HG03060 (cell line): ENCODE data around the gene TEX264.
"Not testable (repeated sequence)": the region's sequence is repeated elsewhere in the genome, so short reads cannot be mapped to it uniquely, and the experiment has no call there.

ENCODE experiments used
- ATAC-seq: cut with Tn5 transposase; IDR thresholded peaks from one replicate; pipeline ENCODE4 v1.9.1; 2021; ENCODE audit warnings: low read depth, moderate number of reproducible peaks; ENCODE audit not compliant: unreplicated experiment

The TEX264 gene

DNA sequence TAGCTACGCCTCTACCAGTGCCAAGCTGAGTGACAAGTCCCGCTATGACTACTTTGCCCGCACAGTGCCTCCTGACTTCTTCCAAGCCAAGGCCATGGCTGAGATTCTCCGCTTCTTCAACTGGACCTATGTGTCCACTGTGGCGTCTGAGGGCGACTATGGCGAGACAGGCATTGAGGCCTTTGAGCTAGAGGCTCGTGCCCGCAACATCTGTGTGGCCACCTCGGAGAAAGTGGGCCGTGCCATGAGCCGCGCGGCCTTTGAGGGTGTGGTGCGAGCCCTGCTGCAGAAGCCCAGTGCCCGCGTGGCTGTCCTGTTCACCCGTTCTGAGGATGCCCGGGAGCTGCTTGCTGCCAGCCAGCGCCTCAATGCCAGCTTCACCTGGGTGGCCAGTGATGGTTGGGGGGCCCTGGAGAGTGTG is 41.5 kb downstream of the TEX264 start:
- ATAC-seq = no peak

DNA sequence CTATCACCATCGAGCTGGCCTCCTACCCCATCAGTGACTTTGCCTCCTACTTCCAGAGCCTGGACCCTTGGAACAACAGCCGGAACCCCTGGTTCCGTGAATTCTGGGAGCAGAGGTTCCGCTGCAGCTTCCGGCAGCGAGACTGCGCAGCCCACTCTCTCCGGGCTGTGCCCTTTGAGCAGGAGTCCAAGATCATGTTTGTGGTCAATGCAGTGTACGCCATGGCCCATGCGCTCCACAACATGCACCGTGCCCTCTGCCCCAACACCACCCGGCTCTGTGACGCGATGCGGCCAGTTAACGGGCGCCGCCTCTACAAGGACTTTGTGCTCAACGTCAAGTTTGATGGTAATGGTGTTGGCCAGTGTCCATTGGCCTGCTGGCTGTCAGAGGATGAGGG is 41.9 kb downstream of the TEX264 start:
- no peak for ATAC-seq

DNA sequence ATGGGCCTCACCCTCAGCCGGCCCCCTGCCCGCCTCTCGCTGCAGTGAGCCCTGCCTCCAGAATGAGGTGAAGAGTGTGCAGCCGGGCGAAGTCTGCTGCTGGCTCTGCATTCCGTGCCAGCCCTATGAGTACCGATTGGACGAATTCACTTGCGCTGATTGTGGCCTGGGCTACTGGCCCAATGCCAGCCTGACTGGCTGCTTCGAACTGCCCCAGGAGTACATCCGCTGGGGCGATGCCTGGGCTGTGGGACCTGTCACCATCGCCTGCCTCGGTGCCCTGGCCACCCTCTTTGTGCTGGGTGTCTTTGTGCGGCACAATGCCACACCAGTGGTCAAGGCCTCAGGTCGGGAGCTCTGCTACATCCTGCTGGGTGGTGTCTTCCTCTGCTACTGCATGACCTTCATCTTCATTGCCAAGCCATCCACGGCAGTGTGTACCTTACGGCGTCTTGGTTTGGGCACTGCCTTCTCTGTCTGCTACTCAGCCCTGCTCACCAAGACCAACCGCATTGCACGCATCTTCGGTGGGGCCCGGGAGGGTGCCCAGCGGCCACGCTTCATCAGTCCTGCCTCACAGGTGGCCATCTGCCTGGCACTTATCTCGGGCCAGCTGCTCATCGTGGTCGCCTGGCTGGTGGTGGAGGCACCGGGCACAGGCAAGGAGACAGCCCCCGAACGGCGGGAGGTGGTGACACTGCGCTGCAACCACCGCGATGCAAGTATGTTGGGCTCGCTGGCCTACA is 44.4 kb downstream of the TEX264 start:
- no peak for ATAC-seq

DNA sequence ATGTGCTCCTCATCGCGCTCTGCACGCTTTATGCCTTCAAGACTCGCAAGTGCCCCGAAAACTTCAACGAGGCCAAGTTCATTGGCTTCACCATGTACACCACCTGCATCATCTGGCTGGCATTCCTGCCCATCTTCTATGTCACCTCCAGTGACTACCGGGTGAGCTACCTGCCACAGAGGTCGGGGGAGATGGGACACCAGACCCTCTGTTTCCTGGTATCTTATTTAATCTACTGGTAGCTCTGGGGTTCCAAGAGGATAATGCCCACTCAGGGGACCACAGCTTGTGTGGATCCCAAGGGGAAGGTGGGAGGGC is 44.9 kb downstream of the TEX264 start:
- no peak for ATAC-seq

DNA sequence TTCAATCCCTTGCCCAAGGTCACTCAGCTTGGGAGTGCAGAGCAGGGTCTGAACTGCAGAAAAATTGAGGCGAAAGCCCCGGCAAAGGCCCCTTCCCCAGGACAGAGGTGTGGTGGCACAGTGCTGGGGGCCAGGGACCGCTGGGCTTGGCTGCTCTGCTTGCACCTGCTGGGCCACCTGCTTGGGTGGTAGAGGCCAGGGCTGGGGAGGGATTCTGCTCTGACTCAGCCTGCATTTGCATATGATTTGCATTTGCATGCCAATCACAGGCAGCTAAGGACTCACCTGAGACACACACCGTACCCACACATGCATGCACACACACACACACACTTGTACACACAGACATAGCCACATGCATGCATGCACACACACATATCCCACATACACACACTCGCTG is 45.8 kb downstream of the TEX264 start:
- ATAC-seq = no peak

DNA sequence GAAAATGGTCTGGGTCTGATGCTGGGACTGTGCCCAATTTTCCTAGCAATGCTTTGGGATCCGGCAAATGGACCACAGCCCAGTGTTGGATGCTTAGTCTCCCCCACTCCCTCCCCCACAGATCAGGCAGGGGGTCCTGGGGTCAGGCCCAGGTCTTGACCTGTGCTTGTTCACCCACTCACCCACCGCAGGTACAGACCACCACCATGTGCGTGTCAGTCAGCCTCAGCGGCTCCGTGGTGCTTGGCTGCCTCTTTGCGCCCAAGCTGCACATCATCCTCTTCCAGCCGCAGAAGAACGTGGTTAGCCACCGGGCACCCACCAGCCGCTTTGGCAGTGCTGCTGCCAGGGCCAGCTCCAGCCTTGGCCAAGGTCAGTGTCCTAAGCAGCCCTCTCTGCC is 46.4 kb downstream of the TEX264 start:
- ATAC-seq = no peak

DNA sequence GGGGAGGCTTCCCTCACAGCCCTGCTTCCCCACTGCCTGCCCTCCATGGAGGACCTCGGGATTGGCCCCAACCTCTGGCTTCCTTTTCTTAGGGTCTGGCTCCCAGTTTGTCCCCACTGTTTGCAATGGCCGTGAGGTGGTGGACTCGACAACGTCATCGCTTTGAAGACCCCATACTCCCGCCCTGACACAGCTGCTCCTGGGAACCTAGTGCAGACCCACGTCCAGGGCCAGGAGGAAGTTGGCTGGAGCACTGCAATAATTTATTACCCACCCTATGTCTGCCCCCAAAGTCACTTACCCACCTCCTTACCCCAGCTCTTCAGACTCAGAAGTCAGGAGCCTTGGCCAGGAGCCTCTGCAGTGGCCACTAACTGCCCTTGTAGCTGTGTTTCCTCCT is 46.9 kb downstream of the TEX264 start:
- no peak for ATAC-seq

DNA sequence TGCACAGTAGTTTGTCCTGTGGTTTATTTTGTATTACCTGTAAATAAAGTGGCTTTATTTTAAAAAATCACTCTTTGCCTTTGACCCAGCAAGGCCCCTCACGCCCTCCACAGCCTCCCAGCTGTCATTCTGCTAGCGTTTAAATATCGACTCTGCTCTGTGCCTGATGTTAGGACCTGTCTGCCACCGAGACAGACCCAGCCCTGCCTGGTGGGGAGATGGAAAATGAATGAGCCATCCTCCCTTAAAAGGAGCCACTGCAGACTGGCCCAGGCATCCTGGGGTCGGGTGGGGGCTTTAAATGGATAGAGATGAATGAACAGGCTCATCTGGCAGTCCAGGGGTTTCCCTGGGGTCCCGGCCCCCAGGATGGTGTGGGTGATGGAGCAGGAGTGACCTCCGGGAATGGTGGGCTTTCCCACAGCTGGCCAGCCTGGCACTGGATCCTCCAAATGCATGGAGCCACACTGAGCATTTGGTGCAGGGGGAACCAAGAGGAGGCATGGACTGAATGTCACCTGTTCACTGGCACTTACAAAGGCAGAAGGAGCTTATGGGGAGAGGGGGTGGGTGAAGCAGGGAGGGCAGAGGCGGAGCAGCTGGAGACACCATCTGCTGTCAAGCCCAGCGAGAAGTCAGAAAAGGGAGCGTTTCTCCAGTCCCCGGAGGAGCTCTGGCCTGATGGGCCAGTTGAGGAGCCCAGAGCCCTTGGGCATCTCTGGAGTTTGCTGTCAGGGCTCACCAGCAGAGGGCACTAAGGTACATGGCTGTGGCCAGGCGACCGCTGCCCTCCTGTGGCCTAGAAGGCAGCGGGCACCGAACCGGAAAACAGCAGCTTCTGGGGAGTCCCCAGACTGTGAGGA is 47.7 kb downstream of the TEX264 start:
- ATAC-seq = no peak

DNA sequence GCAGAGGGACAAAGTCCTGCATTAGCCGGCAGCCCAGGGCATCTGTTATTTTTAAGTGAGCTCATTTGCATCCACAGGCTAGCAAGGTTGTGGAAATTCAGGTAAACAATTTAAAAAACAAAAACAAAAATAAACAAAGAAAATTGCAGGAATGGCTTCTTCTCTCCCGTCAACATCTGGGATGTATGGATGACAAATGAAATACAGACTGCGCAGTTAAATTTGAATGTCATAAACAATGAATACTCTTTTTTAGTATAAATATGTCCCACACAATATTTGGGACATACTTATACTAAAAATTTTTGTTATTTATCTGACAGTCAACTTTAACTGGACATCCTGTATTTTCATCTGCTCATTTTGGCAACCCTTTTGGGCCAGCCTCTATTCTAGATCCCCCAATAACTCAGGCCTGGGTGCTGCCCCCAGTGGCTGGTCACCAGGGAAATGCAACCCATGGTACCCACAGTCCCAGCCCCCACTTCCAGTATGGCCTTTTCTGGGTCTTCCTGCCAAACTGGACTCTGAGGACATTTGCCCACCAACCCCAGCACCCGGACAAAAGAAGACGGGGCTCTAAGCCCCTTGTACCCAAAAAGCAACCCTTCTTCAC is 48.5 kb downstream of the TEX264 start:
- ATAC-seq = no peak

DNA sequence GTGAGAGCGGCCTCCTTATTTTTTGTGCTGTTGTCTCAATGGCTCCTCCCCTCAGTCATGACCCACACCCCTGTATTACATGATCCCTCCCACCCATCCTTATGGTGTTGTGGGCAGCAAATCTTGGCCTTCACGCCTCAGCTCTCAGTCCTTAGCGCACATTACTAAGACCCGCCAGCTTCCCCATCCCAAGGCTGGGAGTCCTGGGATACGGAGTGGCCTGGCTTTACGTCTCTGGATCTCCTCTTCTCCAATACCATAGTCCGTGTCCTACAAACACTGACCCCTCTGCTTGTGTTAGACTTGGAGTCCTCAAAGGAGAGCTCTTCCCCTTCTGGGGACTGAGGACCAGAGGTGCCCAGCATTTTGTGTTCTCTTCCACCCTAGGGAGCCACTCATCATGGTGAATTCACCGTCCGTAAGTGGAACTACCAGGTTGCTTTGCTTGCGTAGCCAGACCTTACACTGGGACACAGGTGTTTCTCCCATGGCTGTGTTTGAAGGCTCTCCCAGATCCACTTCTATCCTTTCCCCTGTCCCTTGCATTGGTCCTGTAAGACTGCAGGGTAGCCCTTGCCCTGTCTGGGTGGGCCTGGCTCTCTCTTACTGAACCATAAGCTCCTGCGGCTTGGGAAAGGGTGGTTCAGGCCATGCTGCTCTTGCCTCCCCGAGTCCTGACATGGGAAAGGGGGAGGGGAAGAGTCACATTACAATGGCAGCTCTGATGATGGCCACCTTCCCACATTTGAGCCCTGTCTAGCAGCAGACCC is 49.4 kb downstream of the TEX264 start:
- no peak for ATAC-seq

DNA sequence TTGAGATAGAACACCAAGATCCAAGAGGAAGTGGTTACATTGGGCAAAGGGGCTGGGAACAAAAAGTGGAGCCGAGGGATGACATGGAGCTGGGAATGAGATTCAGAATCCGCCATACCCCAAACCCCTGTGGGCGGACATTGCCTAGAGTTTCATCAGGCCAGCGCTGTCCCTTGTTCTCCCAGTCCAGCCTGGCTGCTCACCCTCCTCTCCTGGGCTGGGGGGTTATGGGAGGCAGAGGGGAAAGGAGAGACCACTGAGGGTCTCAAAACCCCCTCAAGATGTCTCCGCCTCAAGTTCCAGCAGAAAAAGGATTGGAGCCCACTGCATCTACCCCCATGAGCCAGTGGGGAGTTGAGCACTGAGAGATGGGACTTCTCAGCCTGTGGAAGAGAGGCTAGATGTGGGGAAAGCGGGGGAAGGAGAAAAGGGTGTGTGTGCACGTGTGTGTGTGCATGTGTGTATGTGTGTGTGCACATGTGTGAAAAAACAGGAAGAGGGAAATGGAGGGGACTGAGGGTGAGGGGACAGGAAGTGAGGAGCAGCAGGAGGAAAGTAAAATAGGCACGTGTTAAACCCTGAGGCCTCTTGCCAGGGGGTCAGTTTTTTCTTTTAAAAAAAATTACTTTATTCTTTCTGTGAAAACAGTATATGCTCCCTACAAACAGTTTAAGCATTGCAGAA is 50.2 kb downstream of the TEX264 start:
- no peak for ATAC-seq

DNA sequence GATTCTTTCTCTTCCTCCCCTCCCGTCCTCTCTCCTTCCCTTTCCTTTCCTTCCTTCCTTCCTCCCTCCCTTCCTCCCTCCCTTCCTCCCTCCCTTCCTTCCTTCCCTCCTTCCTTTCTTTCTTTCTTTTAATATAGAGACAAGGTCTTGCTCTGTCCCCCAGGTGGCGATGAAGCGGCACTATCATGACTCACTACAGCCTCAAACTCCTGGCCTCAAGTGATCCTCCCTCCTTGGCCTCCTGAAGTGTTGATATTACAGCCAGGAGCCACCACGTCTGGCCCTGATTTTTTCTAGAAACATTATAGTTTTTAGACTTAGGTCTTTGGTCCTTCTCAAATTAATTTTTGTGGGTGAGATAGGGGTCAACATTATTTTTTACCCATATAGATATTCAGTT is 51.3 kb downstream of the TEX264 start:
- no peak for ATAC-seq

DNA sequence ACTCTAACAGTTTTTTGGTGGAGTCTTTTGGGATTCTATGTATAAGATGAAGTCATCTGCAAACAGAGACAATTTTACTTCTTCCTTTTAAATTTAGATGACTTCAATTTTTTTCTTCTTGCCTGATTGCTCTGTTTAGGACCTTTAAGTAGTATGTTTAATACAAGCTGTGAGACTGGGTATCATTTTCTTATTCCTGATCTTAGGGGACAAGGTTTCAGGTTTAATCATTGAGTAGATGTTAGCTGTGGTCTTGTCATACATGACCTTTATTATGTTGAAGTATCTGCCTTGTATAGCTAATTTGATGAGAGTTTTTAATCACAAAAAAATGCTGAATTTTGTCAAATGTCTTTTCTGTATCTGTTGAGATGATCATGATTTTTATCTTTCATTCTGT is 56.4 kb downstream of the TEX264 start:
- no peak for ATAC-seq

DNA sequence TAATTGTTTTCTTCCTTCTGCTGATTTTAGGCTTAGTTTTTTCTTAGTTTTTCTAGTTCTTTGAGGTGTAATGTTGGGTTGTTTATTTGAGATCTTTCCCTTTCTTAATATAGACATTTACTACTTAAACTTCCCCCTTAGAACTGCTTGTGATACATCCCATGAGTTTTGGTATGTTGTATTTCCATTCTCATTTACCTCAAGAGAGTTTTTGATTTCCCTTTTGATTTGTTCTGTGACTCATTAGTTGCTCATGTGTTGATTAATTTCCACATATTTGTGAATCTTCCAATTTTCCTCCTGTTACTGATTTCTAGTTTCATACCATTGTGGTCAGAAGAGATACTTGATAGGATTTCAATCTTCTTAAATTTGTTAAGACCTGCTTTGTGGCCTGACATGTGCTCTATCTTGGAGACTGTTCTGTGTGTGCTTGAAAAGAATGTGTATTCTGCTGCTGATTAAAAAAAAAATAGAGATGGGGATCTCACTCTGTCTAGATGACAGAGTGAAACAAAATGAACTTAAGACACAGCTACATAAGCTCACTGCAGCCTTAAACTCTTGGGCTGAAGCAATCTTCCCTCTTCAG is 58.1 kb downstream of the TEX264 start:
- ATAC-seq = no peak

DNA sequence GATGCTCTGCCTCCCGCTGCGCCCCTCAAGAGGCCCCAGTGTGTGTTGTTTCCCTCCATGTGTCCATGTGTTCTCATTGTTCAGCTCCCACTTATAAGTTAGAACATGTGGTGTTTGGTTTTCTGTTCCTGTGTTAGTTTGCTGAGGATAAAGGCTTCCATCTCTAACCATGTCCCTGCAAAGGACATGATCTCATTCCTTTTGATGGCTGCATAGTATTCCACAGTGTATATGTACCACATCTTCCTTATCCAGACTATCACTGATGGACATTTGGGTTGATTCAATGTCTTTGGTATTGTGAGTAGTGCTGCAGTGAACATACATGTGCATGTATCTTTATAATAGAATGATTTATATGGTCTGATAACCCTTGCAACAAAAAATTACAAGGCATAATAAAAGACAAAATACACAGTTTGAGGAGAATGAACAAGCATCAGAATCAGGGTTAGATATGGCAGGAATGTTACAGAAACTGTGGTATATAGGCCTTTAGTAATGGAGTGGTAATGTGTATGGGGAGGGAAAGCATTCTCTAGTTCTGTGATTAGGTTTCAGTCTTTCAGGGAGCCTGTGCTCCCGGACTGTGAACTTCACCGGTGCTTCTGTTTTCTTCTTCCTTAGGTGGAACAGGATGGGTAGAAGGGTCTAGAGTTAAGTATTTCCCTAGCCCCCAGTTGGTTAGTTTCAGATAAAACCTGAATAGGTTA is 63.0 kb downstream of the TEX264 start:
- no peak for ATAC-seq

DNA sequence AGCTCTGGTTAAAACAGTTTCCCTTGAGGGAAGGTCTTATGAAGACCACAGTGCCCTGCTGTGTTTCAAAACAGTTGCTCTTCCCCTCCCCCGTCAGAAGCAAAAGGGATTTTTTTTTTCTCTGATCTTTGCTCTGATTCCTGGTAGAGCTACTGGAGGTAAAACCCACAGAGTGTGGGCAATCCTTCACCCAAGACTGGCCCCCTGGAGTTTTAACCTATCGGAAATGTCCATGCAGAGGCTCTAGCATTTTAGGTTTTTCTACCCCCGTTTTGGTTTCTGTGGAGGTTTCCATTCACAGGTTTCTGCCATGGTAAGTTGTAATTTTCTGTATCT is 63.5 kb downstream of the TEX264 start:
- ATAC-seq = no peak

DNA sequence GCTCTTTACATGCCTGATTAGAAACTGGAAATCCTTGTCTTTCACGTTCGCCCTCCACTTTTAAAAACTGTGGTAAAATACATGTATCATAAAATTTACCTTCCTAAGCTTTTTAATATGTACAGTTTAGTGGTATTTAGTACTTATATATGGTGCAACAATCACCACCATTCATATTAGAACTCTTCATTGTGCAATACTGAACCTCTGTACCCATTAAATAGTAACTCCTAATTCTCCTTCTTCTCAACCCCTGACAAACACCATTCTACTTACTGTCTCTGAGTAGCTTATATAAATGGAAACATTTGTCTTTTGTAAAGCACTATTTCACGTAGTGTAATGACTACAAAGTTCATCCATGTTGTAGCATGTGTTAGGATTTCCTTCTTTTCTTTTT is 64.0 kb downstream of the TEX264 start:
- ATAC-seq = no peak

DNA sequence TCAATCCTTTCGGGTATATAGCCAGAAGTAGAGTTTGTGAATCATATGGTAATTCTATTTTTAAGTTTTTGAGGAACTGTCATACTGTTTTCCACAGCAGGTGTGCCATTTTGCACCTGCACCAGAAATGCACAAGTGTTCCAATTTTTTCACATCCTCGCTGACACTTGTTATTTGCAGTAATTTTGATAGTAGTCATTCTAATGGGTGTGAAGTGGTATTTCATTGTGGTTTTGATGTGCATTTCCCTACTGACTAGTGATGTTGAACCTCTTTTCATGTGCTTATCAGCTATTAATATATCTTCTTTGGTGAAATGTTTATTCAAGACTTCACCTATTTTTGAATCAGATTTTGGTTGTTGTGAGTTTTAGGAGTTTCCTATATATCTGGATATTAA is 64.9 kb downstream of the TEX264 start:
- no peak for ATAC-seq

DNA sequence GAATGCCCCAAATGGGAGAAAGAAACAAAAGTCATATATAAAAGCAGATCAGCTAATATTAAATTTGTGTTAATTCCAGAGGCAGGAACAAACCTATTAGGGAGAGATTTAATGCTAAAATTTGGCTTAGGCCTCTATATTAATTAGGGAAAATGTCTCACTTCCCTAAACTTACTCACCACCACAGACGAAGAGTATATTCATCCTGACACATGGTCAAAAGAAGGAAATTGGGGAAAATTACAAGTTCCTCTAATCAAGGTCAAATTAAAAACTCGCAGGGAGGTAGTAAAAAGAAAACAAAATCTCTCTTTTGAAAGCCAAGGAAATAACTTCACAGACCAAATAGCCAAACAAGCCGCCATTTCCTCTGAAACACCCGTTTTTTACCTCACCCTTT is 68.1 kb downstream of the TEX264 start:
- no peak for ATAC-seq

DNA sequence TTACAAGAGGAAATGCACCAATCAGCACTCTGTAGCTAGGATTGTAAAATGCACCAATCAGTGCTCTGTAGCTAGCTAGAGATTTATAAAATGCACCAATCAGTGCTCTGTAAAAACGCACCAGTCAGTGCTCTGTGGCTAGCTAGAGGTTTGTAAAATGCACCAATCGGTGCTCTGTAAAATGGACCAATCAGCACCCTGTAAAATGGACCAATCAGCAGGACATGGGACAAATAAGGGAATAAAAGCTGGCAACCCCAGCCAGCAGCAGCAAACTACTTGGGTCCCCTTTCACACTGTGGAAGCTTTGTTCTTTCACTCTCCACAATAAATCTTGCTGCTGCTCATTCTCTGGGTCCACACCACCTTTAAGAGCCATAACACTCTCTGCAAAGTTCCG is 71.3 kb downstream of the TEX264 start:
- not testable (repeated sequence) for ATAC-seq
